ENCODE measurements around the gene MSI2. TPM values are rescaled to one million over a fixed set of nuclear protein-coding genes. Genes with fewer than 3 reads are reported as not detected.

MSI2 gene
- total RNA-seq, 1 donor from 2014 or later: 75.5 TPM

GRCh38 chr17:57260325-57261083, 4.2 kb downstream of the MSI2 start:
- no peak for TF ChIP-seq CTCF (IDR thresholded peaks at IDR 0.05)
- peaks cover 31% of the 10 kb centered on the region for H3K36me3 Mint-ChIP-seq (ENCODE audit: unreplicated experiment)
- no peaks in the 10 kb centered on the region for H3K9me3 Mint-ChIP-seq (ENCODE audit: unreplicated experiment)
- no peak for DNase-seq (ENCODE audit: extremely low spot score, unreplicated experiment)
- no peak overlapping the region for H3K27ac Mint-ChIP-seq (ENCODE audit: unreplicated experiment)
- peaks cover 29% of the 10 kb centered on the region for H3K4me1 Mint-ChIP-seq (ENCODE audit: unreplicated experiment)
- H3K27me3 Mint-ChIP-seq (ENCODE audit: unreplicated experiment): no peaks in the 10 kb centered on the region
- no peak overlapping the region for H3K4me3 Mint-ChIP-seq (ENCODE audit: unreplicated experiment)

GRCh38 chr17:57261084-57261461, 4.8 kb downstream of the MSI2 start:
- TF ChIP-seq CTCF (IDR thresholded peaks at IDR 0.05): no peak
- DNase-seq (ENCODE audit: extremely low spot score, unreplicated experiment): no peak

GRCh38 chr17:57262557-57262956, 6.2 kb downstream of the MSI2 start:
- no peak overlapping the region for H3K4me3 Mint-ChIP-seq (ENCODE audit: unreplicated experiment)
- no peak overlapping the region for H3K27ac Mint-ChIP-seq (ENCODE audit: unreplicated experiment)
- H3K4me1 Mint-ChIP-seq (ENCODE audit: unreplicated experiment): peaks cover 28% of the 10 kb centered on the region
- no peaks in the 10 kb centered on the region for H3K27me3 Mint-ChIP-seq (ENCODE audit: unreplicated experiment)
- no peak for DNase-seq (ENCODE audit: extremely low spot score, unreplicated experiment)
- no peaks in the 10 kb centered on the region for H3K9me3 Mint-ChIP-seq (ENCODE audit: unreplicated experiment)
- peaks cover 44% of the 10 kb centered on the region for H3K36me3 Mint-ChIP-seq (ENCODE audit: unreplicated experiment)
- TF ChIP-seq CTCF (IDR thresholded peaks at IDR 0.05): no peak

More at GRCh38 chr17:57261084-57261461, 4.8 kb downstream of the MSI2 start:
- peaks cover 28% of the 10 kb centered on the region for H3K4me1 Mint-ChIP-seq (ENCODE audit: unreplicated experiment)
- peaks cover 35% of the 10 kb centered on the region for H3K36me3 Mint-ChIP-seq (ENCODE audit: unreplicated experiment)
- H3K27me3 Mint-ChIP-seq (ENCODE audit: unreplicated experiment): no peaks in the 10 kb centered on the region
- H3K9me3 Mint-ChIP-seq (ENCODE audit: unreplicated experiment): no peaks in the 10 kb centered on the region
- H3K27ac Mint-ChIP-seq (ENCODE audit: unreplicated experiment): no peak overlapping the region
- H3K4me3 Mint-ChIP-seq (ENCODE audit: unreplicated experiment): no peak overlapping the region

GRCh38 chr17:57264250-57264649, 7.9 kb downstream of the MSI2 start:
- no peak for TF ChIP-seq CTCF (IDR thresholded peaks at IDR 0.05)
- H3K36me3 Mint-ChIP-seq (ENCODE audit: unreplicated experiment): peaks cover 57% of the 10 kb centered on the region
- no peaks in the 10 kb centered on the region for H3K27me3 Mint-ChIP-seq (ENCODE audit: unreplicated experiment)
- no peak overlapping the region for H3K4me3 Mint-ChIP-seq (ENCODE audit: unreplicated experiment)
- H3K4me1 Mint-ChIP-seq (ENCODE audit: unreplicated experiment): peaks cover 14% of the 10 kb centered on the region
- no peak for DNase-seq (ENCODE audit: extremely low spot score, unreplicated experiment)
- H3K27ac Mint-ChIP-seq (ENCODE audit: unreplicated experiment): no peak overlapping the region
- no peaks in the 10 kb centered on the region for H3K9me3 Mint-ChIP-seq (ENCODE audit: unreplicated experiment)

- H3K4me1 Mint-ChIP-seq (ENCODE audit: unreplicated experiment): peaks cover 10% of the 10 kb centered on the region
- no peak for TF ChIP-seq CTCF (IDR thresholded peaks at IDR 0.05)
- no peak overlapping the region for H3K4me3 Mint-ChIP-seq (ENCODE audit: unreplicated experiment)
- no peak for DNase-seq (ENCODE audit: extremely low spot score, unreplicated experiment)
- H3K27ac Mint-ChIP-seq (ENCODE audit: unreplicated experiment): no peak overlapping the region
- no peaks in the 10 kb centered on the region for H3K9me3 Mint-ChIP-seq (ENCODE audit: unreplicated experiment)
- peaks cover 60% of the 10 kb centered on the region for H3K36me3 Mint-ChIP-seq (ENCODE audit: unreplicated experiment)
- H3K27me3 Mint-ChIP-seq (ENCODE audit: unreplicated experiment): no peaks in the 10 kb centered on the region
Observed at GRCh38 chr17:57264776-57265175, 8.5 kb downstream of the MSI2 start.

Data from osteocyte (in vitro differentiated cells).